Stimulated activated CD8-positive, alpha-beta memory T cell treated with anti-CD3 and anti-CD28 coated beads, Interleukin-4, amount 100 ng/mL, for 48 hours (primary cell): ENCODE data around the gene TNFSF9.
A peak's percentile ranks its signal among the peaks of the same experiment; 100 is the strongest.
"Not testable (repeated sequence)": the region's sequence is repeated elsewhere in the genome, so short reads cannot be mapped to it uniquely, and the experiment has no call there.

Experiments used
- DNase-seq: peaks from one replicate; pipeline ENCODE4 v3.0.0-alpha.2; 2020

The TNFSF9 gene

DNA sequence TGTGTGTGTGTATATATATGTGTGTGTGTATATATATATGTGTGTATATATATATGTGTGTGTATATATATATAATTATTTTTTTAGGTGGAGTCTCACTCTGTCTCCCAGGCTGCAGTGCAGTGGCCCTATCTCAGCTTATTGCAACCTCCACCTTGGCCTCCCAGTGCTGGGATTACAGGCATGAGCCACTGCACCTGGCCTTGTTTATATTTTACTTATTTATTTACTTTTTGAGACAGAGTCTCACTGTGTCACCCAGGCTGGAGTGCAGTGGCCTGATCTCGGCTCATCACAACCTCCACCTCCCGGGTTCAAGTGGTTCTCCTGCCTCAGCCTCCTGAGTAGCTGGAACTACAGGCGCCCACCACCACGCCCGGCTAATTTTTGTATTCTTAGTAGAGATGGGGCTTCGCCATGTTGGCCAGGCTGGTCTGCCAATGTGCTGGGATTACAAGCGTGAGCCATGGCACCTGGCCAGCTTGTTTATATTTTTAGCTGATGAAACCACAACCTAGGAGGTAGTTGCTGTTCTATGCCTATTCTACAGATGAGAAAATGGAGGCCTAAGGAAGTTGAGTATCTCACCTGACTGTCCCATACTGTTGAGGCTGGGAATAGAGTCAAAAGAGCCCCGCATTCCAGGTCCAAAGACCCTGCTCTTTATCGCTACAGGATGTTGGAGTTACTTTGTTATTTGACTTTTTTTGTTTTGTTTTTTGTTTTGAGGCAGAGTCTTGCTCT is 22.6 kb upstream of the TNFSF9 start:
- not testable (repeated sequence) for DNase-seq

DNA sequence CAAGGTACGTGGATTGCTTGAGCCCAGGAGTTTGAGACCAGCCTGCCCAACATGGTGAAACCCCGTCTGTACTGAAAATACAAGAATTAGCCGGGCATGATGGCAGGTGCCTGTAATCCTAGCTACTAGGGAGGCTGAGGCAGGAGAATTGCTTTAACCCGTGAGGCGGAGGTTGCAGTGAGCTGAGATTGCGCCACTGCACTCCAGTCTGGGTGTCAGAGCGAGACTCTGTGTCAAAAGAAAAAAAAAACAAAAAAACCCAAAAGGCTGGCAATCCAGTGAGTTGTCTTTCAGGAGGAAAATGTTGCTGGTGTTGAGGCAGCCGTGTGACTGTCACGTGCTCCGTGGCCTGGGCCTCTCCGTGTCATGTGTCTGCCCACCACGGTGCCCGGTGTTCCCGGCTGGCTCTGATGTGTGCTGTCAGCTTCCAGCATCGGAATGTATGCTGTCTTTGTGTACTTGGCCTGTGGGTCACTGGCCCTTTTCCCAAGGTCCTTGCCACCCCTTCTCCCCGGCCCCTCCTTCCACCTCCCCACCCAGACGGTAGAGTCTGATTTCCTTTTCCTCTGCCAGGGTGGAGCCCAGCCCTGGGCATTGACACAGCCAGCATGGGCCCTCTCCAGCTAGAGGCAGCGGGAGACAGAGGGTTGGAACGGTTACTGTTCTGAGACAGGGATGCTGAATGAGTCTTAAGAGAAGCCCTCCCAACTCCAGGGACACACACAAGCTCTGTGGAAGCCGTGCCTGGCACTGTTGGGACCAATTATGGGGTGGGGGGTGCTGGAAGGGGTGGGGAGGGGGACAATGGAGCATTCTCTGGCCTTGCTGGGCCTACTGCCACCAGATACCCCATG is 21.5 kb upstream of the TNFSF9 start:
- DNase-seq, result no peak

DNA sequence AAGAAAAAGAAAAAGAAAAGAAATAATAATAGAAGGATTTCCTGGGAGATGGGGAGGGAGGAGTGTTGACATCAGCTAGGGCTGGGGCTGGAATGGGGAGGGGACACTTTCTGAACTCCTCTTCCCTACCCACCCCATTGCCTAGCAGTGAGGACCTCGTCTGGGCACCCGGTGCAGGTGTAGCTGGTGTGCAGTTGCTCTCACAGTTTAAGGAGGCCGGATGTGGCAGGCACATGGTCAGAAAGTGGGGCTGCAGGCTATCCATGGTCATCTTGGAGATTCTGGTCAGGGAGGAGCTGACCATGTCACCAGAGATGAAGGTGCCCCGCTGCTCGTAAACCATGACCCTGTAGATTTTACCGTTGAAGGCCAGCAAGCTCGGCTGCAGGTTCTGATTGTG is 20.2 kb upstream of the TNFSF9 start:
- no peak for DNase-seq

DNA sequence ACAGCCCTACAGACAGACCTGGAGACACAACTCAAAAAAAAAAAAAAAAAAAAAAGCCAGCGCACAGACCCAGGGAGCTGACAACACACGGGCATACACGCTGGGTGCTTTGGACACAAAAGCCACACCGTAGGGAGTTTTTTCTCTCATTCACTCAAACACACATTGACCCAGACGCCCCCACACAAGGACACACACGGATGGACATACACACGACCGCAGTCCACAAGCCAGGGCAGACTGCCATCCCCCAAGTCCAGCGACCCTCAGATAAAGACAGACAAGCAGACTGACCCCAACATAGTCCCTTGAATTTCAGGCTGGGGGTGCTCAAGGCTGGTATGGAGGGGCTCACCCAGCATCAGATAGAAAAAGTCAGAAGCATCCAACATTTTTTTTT is 16.7 kb upstream of the TNFSF9 start:
- no peak for DNase-seq

DNA sequence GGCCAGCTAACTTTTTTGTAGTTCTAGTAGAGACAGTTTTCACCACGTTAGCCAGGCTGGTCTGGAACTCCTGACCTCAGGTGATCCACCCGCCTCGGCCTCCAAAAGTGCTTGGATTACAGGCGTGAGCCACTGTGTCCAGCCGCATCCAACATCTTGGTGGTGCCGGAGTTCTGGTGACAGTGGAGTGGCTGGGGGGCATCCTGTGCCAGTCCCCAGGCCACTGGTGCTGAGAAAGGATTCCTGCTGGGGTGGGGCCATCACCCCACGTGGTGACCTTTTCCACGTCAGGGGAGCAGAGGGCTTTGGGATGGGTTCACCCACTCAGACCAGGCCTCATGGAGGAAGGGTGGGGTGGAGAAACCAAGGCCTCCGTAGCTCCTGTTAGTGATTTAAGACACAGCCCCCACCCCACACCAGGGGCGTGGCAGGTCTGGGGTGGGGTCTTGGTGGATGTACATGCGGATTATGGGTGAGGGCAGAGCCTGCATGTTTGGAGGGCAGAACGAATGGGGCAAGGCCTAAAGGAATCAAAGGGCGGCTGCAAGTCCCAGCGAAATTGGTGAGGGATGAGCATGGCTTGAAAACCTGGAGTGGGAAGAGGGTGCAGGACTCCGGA is 15.8 kb upstream of the TNFSF9 start:
- DNase-seq, result no peak

DNA sequence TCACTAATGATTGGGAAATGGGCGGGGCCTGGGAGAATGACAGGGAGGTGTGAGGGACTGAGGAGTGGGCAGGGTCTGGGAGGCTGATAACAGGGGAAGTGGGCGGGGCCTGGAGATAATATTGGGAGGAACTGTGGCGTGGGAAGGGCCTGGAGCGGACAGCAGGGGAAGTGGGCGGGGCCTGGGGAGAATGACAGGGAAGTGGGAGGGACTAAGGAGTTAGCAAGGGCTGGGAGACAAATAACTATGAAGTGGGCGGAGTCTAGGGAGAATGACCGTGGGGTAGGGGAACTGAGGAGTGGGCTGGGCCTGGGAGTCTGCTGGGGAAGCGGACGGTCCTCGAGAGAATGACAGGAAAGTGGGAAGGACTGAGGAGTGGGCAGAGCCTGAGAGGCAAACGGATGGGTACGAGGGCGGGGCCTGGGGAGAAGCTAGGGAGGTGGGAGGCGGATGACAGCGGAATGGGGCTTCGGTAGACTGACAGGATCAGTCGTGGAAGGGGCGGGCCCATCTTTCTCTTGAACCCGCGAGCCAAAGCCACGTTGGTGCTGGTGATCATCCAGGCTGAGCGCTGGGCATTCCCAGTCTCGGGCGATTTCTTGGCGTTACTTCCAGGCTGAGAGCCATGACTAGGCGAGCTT is 14.7 kb upstream of the TNFSF9 start:
- DNase-seq, result peak; percentile 89

DNA sequence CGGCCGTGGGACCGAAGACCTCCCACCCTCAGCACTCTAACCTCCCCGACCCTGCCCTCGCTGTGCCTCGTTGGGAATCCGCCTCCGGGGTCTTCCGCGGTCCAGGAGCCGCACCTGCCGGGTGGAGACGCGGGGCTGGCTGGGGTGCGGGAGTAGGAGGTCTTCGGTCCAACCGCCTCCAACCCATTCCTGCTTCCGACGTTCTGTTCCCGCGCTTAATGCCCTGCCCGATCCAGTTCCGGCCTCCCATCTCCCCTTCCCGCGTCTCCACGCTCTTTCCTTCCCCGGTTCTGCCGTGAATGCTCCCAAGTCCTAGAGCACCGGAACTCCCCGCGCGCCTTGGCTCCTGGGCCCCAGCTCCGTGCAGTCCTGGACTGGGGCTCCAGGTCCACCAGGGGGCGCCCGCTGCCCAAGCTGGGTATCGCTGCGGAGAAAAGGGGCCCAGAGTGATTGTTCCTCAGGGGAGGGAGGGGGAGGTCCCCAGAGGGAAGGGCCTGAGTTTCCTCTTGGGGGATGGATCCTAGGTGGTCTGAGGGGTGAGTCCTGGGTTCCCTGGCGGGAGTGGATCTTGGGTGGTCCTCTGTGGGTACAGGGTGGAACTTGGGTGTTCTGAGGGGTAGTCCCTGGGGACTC is 14.1 kb upstream of the TNFSF9 start:
- peak; percentile 98 for DNase-seq

DNA sequence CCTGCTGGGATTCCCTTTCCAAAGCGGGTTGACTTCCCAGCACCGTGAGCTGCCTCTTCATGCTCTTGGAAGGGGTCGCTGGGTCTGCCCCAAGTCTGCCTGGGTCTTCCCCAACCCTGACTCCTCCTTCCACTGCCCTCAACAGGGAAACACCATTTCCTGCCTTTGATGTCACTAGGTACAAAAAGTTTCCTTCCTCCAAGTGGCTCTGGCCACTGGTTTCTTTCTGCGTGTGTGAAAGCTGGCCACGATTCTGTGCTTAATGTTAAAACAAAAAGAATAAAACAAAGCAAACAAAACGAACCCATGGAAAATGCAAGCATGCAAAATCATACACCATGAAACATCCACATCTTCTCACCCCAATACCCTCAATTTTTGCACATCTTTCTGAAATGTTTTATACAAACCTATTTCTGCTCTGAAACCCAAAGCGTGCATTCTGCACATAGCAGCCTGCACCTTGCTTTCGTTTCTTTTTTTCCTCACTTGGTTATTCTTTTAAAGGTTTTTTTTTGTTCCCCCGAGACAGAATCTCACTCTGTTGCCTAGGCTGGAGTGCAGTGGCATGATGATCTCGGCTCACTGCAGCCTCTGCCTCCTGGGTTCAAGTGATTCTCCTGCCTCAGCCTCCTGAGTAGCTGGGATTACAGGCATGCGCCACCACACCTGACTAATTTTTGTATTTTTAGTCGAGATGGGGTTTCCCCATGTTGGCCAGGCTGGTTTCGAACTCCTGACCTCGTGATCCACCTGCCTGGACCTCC is 12.5 kb upstream of the TNFSF9 start:
- peak; percentile 45 for DNase-seq

DNA sequence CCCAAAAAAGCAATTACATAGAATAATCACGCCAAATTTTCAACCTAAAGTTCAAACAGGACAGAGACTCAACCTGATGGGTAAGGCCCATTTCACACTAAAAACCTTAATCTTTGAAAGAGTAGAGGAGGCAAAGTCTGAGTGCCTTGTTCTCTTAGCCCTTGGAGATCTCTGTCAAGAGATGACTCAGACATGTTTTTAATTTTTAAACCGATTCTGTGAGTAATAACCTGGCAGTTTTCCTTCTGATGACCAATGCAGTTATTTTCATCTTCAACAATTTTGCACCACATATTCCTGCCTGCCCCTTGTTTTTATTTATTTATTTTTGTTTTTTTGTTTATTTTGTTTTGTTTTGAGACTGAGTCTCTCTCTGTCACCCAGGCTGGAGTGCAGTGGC is 11.5 kb upstream of the TNFSF9 start:
- DNase-seq, result no peak

DNA sequence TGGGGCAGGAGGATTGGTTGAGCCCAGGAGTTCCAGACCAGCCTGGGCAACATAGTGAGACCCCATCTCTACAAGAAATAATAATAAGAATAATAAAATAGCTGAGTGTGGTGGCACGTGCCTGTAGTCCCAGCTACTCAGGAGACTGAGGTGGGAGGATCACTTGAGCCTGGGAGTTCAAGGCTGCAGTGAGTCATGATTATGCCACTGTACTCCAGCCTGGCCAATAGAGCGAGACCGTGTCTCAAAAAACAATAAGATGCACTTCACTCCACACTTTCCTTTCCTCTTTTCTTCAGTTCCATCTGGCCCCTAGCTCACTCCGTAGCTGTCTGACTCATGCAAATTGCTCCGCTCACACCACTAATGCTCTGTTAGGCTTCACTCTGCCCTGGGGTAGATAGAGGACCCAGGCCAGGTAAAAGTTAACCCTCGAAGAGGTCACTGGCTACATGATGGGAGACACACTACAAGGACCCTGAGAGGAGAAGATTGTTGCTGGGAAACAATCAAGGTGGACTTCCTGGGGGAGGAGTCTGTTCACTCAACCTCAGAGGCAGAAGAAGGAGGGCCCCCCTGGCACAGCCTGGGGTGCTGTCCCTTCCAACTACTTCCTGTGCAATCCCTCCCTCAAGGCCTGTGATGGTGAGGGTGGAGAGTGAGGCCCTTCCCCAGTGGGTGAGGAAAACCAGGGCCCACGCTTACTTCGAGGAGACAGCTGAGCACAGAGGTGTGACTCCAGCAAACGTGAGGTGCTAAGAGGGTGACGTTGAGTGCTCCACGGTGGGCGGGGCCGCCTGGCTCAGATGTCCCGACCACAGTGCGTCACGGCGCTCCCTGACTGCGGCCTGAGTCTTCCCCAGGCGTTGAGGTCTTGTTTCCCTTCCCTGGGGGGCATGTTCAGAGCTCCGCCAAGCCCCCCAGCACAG is 8.8 kb upstream of the TNFSF9 start:
- peak; percentile 78 for DNase-seq

DNA sequence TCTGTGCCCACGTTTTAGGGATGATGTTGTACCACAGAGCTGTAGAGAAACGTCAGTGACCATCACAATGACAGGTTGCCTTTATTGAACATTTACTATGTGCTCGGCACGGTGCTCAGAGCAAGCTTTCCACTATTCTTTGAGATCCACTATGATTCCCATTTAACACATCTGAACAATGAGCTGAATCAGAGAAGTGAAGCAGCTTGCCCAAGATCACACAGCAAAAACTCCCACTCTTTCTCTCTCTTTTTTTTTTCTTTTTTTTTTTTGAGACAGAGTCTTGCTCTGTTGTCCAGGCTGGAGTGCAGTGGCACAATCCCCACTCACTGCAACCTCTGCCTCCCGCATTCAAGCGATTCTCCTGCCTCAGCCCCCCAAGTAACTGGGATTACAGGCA is 8.1 kb upstream of the TNFSF9 start:
- no peak for DNase-seq

DNA sequence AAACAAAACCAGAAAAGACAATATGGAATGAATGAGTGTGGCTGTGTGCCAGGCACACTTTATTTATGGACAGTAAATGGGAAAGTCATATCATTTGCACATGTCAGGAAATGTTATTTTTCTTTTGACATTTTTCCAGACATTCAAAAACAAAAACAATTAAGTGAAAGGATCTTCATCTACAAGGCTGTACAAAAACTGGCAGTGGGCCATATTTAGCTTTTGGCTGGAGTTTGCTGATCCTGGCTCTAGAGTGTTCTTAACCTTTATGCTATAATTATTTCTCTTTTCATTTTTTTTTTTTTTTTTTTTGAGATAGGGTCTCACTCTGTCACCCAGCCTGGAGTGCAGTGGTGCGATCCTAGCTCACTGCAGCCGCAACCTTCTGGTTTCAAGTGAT is 6.5 kb upstream of the TNFSF9 start:
- DNase-seq, result no peak

DNA sequence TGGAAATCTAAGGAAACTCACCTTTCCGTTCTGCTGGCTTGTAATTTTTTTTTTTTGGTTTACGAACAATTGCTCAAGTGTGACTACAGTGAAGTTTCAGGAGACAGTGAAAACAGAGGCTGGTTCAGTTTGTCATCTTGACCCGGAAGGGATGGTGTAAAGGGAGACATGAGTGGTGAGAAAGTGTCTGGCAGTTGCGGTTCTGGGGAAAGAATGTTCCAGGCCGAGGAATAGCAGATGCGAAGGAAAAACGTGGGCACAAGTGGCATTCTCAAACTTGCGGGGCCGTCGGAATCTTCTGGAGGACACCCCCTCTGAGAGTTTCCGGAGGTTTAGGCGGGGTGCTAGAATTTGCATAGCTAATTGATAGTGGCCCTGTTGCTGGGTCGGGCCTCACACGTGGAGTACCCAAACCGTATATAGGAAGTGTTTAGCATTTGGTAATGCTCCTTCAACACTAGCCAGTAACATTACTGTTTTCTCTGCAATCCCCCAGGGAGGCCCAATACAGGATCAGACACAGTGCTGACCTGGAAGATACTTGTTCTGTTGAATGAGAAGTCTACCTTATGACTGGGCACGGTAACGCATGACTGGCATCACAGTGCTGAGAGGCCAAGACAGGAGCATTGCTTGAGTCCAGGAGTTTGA is 2.8 kb upstream of the TNFSF9 start:
- no peak for DNase-seq

DNA sequence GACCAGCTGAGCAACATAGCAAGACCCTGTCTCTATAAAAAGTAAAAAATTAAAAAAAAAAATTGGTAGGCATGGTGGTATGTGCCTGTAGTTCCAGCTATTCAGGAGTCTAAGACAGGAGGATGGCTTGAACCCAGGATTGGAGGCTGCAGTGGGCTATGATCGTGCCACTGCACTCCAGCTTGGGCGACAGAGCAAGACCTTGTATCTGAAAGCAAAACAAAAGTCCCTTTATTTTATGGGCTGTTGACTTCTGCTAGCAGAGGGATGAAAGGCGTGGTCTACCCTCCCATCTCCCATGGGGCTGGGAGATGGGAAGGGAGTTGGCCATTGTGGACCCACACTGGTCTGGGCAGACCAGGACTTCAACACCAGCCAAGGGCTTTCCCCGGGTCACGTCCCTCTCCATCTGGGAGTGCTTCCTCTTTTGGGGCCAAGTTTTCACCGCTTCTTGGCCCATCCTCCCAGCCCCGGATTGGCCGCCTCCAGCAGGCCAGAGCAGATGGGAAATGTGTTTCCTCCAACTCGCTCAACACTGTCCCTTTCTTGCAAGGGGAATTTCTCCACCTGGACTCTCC is 2.2 kb upstream of the TNFSF9 start:
- DNase-seq, result no peak

DNA sequence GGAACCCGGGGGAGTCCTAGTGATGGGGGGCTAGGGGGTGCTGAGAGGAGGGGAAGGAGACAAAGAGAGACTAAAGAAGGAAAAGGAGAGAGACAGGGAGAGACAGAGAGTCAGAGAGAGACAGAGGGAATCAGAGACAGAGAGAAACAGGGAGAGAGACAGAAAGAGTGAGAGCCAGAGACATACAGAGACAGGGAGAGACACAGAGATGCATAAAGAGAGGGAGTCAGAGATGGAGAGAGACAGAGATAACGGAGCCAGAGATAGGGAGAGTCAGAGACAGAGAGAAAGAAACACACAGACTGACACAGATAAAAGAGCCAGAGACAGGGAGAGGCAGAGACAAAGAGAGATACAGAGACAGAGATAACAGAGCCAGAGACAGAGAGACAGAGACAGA is 1.5 kb upstream of the TNFSF9 start:
- no peak for DNase-seq

DNA sequence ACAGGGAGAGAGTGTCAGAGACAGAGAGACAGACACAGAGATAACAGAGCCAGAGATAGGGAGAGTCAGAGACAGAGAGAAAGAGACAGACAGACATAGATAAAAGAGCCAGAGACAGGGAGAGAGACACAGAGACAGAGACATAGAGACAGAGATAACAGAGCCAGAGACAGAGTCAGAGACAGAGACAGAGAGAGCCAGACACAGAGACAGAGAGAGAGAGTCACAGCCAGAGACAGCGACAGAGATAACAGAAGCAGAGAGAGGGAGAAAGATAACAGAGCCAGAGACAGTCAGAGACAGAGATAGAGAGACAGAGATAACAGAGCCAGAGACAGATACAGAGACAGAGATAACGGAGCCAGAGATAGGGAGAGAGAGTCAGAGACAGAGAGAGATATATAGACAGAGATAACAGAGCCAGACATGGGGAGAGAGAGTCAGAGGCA is 865 bp upstream of the TNFSF9 start:
- DNase-seq, result no peak

DNA sequence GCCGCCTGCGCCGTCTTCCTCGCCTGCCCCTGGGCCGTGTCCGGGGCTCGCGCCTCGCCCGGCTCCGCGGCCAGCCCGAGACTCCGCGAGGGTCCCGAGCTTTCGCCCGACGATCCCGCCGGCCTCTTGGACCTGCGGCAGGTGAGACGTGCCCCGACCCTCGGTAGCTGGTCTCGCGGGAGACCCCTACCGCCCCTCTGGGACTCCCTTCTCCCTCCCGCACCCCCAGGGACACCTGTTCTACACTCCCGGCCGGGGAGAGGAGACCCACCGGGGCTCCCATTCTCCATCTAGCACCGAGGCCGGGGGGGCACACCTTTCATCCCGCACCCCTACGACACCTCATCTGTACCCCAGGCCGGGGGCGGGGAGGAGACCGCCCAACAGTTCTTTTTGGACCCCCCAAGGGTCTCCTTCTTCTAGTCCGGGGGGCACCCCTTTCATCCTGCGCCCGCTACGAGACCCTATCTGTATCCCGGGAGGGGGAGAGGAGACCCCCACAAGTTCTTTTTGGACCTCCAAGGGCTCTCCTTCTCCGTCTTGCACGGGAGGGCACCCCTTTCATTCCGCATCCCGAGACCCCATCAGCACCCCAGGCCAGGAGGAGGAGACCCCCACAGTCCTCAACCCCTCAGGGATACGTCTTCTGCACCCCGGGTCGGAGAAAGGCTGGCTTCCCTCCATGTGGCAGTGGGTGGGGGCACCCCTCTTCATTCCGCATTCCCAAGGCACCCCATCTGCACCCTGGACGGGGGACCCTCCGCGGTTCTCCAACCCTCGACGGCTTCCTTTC is 533 bp downstream of the TNFSF9 start:
- DNase-seq, result no peak

DNA sequence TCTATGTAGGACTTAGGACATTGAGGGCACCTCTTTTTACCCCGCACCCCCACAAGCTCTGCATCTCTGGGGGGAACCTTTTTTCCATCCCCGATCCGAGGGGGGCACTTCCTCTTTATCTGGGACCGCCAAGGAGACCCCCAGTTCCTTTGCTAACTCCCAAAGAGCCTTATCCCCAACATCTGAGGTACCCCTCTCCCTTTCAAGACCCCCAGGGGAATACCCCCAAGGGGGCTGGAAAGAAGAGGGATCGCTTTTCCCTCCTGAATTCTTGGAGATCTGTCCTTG is 1.1 kb downstream of the TNFSF9 start:
- no peak for DNase-seq

DNA sequence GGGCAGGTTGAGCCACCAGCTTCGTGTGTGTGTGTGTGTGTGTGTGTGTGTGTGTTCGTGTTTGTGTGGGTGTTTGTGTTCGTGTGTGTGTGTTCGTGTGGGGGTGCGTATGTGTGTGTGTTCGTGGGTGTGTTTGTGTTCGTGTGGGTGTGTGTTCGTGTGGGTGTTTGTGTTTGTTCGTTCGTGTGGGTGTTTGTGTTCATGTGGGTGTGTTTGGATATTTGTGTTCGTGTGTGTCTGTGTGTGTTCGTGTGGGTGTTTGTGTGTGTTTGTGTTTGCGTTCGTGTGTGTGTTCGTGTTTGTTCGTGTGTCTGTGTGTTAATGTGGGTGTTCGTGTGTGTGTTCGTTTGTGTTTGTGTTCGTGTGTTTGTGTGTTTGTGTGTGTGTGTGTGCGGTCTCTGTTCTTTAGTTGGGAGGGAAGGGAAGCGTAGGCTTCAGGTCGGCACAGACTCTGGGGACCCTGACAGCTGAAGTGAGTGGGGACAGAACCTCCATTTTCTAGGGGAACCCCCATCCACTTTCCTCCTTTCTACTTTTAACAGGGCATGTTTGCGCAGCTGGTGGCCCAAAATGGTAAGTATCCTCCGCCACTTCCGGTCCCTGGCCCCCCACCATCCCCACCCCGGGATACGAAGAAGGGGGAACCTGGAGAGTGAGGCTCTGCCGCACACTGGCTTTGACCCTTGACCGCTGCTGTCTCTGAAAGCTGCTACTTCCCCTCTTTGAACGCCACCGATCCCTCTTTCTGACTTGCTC is 1.6 kb downstream of the TNFSF9 start:
- peak; percentile 44 for DNase-seq
